Stimulated activated CD8-positive, alpha-beta memory T cell treated with anti-CD3 and anti-CD28 coated beads, Interleukin-4, amount 100 ng/mL, for 4 hours (primary cell): ENCODE measurements around the gene STK24.
"Not testable (repeated sequence)": the region's sequence is repeated elsewhere in the genome, so short reads cannot be mapped to it uniquely, and the experiment has no call there.

ENCODE experiments used
- DNase-seq, 2 donors: peaks; one replicate each; pipeline ENCODE4 v3.0.0-alpha.2; 2020; ENCODE audit warnings: low read depth in 2 of 2, low spot score in 1 of 2

The STK24 gene

GRCh38 chr13:98584668-98585397, 7.9 kb upstream of the STK24 start:
- DNase-seq = no peak

- DNase-seq = no peak
Observed at GRCh38 chr13:98582947-98583346, 6.0 kb upstream of the STK24 start.

- no peak for DNase-seq
Observed at GRCh38 chr13:98581971-98582702, 5.2 kb upstream of the STK24 start.

GRCh38 chr13:98581381-98581780, 4.5 kb upstream of the STK24 start:
- DNase-seq = no peak

- no peak for DNase-seq
Observed at GRCh38 chr13:98580420-98580819, 3.5 kb upstream of the STK24 start.

- no peak for DNase-seq
Observed at GRCh38 chr13:98577836-98578285, 954 bp upstream of the STK24 start.

- DNase-seq = no peak
Observed at GRCh38 chr13:98576200-98576945, 534 bp downstream of the STK24 start.

GRCh38 chr13:98575904-98576199, 1.1 kb downstream of the STK24 start:
- no peak for DNase-seq

GRCh38 chr13:98575009-98575903, 1.7 kb downstream of the STK24 start:
- no peak for DNase-seq

GRCh38 chr13:98571955-98572662, 4.8 kb downstream of the STK24 start:
- no peak for DNase-seq

GRCh38 chr13:98570929-98571372, 6.0 kb downstream of the STK24 start:
- no peak for DNase-seq

GRCh38 chr13:98569494-98570367, 7.2 kb downstream of the STK24 start:
- DNase-seq = not testable (repeated sequence)

GRCh38 chr13:98568918-98569317, 8.0 kb downstream of the STK24 start:
- no peak for DNase-seq

GRCh38 chr13:98567140-98567539, 9.8 kb downstream of the STK24 start:
- no peak for DNase-seq

GRCh38 chr13:98565726-98566565, 11.0 kb downstream of the STK24 start:
- no peak for DNase-seq

- no peak for DNase-seq
Observed at GRCh38 chr13:98564204-98564603, 12.7 kb downstream of the STK24 start.

- no peak for DNase-seq
Observed at GRCh38 chr13:98563071-98563470, 13.8 kb downstream of the STK24 start.

- no peak for DNase-seq
Observed at GRCh38 chr13:98559169-98559568, 17.7 kb downstream of the STK24 start.
